Psoas muscle (tissue), 8 donors: Measurements from ENCODE around the gene PNCK. TPM values are rescaled to one million over a fixed set of nuclear protein-coding genes. Genes with fewer than 3 reads are reported as not detected.

Experiments used
- ATAC-seq, 4 donors: fragments of 200-7000 bp; cut with Tn5 transposase; one replicate each; pipeline ENCODE4 v1.9.1; 2020; ENCODE audit warnings: moderate library complexity in 3 of 4, mild to moderate bottlenecking in 2 of 4
- DNase-seq, 2 donors: peaks; one replicate each; pipeline ENCODE4 v3.0.0-alpha.2; 2020
- H3K27ac ChIP-seq: fragments of 200-600 bp; one replicate; pipeline ENCODE4 v1.8.0; 2022
- H3K27me3 ChIP-seq, 3 donors: fragments of 200-600 bp in 1 of 3; one replicate each; pipeline versions ENCODE4 v1.6.1 to v1.8.0; 2013 to 2022; ENCODE audit warnings: low read length in 2 of 3, mild to moderate bottlenecking in 2 of 3, moderate library complexity in 1 of 3; ENCODE audit not compliant: insufficient read depth in 3 of 3
- H3K36me3 ChIP-seq, 2 donors: fragments of 200-600 bp in 1 of 2; one replicate each; pipeline versions ENCODE4 v1.6.1 to v1.8.0; 2013 to 2022; ENCODE audit warnings: low read depth in 1 of 2, mild to moderate bottlenecking in 1 of 2, moderate library complexity in 1 of 2; ENCODE audit not compliant: insufficient read depth in 1 of 2
- H3K4me1 ChIP-seq: fragments of 200-600 bp; one replicate; pipeline ENCODE4 v1.8.0; 2022
- H3K4me3 ChIP-seq: fragments of 200-600 bp; one replicate; pipeline ENCODE4 v1.8.0; 2022; ENCODE audit warnings: mild to moderate bottlenecking
- H3K9me3 ChIP-seq: fragments of 200-600 bp; one replicate; pipeline ENCODE4 v1.8.0; 2022
- CTCF ChIP-seq: fragments of 200-600 bp; IDR thresholded peaks from one replicate; pipeline ENCODE4 v1.8.0; 2022; ENCODE audit warnings: antibody characterized with exemption
- WGBS, 3 donors: extraction: QIAGEN DNeasy Blood & Tissue Kit; methylation state at CpG; one replicate each; pipeline versions ENCODE4 v1.1.6 to v1.1.7; 2013; 5-methylcytosine and 5-hydroxymethylcytosine counted together
- intact Hi-C, 2 donors: fragments of 100-400 bp; cut with DNase I; formaldehyde crosslinking; loops; one replicate each; pipeline versions ENCODE4 v1.11.0 to v1.14.2; 2022
- polyA plus RNA-seq, 3 donors: library from polyadenylated mRNA; stranded (reverse); fragments of 200-250 nt; gene quantifications; one replicate each; pipeline ENCODE4 v1.2.3, GENCODE V29; 2013
- total RNA-seq, 4 donors: library from RNA; stranded (reverse); fragmentation: NEBNext Ultra II Directional in 2 of 4; extraction: Animal tissue kit (Norgen Biotek cat#: 25700) in 2 of 4; gene quantifications; one replicate each; pipeline versions ENCODE4 v1.2.1 to v1.2.4, GENCODE V29; 2021 to 2023
- donor health status: healthy with polysubstance abuse.
- donor health status: DM: no; HTN: no; CAD: no; lungs with moderate emphysema.
- donor health status: Bipolar disorder and iron deficiency.
- donor health status: healthy.
- donor health status: DM: yes; HTN: yes; CAD: no.
- donor health status: DM: no; HTN: no; CAD: no.
- donor health status: DM: no; HTN: no; CAD: no.
- donor health status: DM: yes; HTN: yes; CAD: no.

The PNCK gene
- total and polyA plus RNA-seq, 7 donors: 0.21 to 1.9 (median 0.92) TPM

GRCh38 chrX:153635788-153636668 lies 37.6 kb downstream of the PNCK start:
- H3K36me3 ChIP-seq: no peaks in the 10 kb centered on the region
- 78 to 83% (median 80%) methylated on average over 11 to 21 of the region's 21 CpGs for WGBS, 3 donors
- no peak overlapping the region for H3K4me3 ChIP-seq
- ATAC-seq: no peak
- no peak overlapping the region for H3K27ac ChIP-seq
- intact Hi-C loops: no loop called here
- H3K27me3 ChIP-seq: peaks cover 0 to 10% (median 1%) of the 10 kb centered on the region in 3 donors
- no peaks in the 10 kb centered on the region for H3K9me3 ChIP-seq
- DNase-seq: peak in 1 of 2 donors; percentile 28
- no peak for TF ChIP-seq CTCF
- no peaks in the 10 kb centered on the region for H3K4me1 ChIP-seq

- ATAC-seq (no peak), DNase-seq (peak in 1 of 2 donors; percentile 39)
- intact Hi-C loops: no loop called here
- H3K36me3 ChIP-seq: no peaks in the 10 kb centered on the region
- no peaks in the 10 kb centered on the region for H3K9me3 ChIP-seq
- H3K4me3 ChIP-seq: no peak overlapping the region
- no peak overlapping the region for H3K27ac ChIP-seq
- no peaks in the 10 kb centered on the region for H3K4me1 ChIP-seq
- no peak for TF ChIP-seq CTCF
- peaks cover 0 to 8% (median 0%) of the 10 kb centered on the region in 3 donors for H3K27me3 ChIP-seq
- 69 to 83% (median 75%) methylated on average over 4 to 6 of the region's 6 CpGs for WGBS, 3 donors
Observed at GRCh38 chrX:153635388-153635787, 38.2 kb downstream of the PNCK start.

- H3K9me3 ChIP-seq: no peaks in the 10 kb centered on the region
- no peak overlapping the region for H3K4me3 ChIP-seq
- intact Hi-C loops: no loop called here
- TF ChIP-seq CTCF: no peak
- H3K27me3 ChIP-seq: peaks cover 0 to 8% (median 0%) of the 10 kb centered on the region in 3 donors
- H3K27ac ChIP-seq: no peak overlapping the region
- no peaks in the 10 kb centered on the region for H3K36me3 ChIP-seq
- no peaks in the 10 kb centered on the region for H3K4me1 ChIP-seq
- 40 to 50% (median 47%) methylated on average over 9 to 15 of the region's 15 CpGs for WGBS, 3 donors
- DNase-seq (peak in 1 of 2 donors; percentile 53), ATAC-seq (no peak)
Observed at GRCh38 chrX:153634832-153635231, 38.8 kb downstream of the PNCK start.

GRCh38 chrX:153634236-153634635 lies 39.4 kb downstream of the PNCK start:
- 63 to 77% (median 63%) methylated on average over 8 to 9 of the region's 9 CpGs for WGBS, 3 donors
- Histone ChIP-seq H3K27me3 (peaks cover 0 to 8% (median 0%) of the 10 kb centered on the region in 3 donors), H3K4me1 (no peaks in the 10 kb centered on the region), H3K9me3 (no peaks in the 10 kb centered on the region), H3K36me3 (no peaks in the 10 kb centered on the region), H3K4me3 (no peak overlapping the region), H3K27ac (no peak overlapping the region)
- DNase-seq (peak in 1 of 2 donors; percentile 24), ATAC-seq (no peak)
- no peak for TF ChIP-seq CTCF
- intact Hi-C loops: no loop called here
